ENCODE results near the gene CLDN16.

- no peak for TF ChIP-seq CTCF (IDR thresholded peaks at IDR 0.05; ENCODE audit: low read length)
- TF ChIP-seq EZH2phosphoT487 (IDR thresholded peaks at IDR 0.05; ENCODE audit: low read length): no peak
- no peak for TF ChIP-seq EZH2 (optimal IDR thresholded peaks at IDR 0.05; ENCODE audit: low read depth, low read length)
These were observed 47.7 kb downstream of the CLDN16 start for GRCh38 chr3:190435618-190436017.

Measured in MM.1S (cell line).